ENCODE measurements around the gene NAALADL2.
"Not testable (repeated sequence)": the region's sequence is repeated elsewhere in the genome, so short reads cannot be mapped to it uniquely, and the experiment has no call there.

NAALADL2 gene

GRCh38 chr3:175453361-175453760 lies 594.2 kb downstream of the NAALADL2 start:
- in situ Hi-C loops (cut with HindIII; ENCODE audit: low sequenced_read_pairs): no loop called here
- no peak overlapping the region for H3K4me3 ChIP-seq (ENCODE audit: low read depth, low read length)
- no peak for DNase-seq (ENCODE audit: low read depth)
- TF ChIP-seq CTCF (IDR thresholded peaks at IDR 0.05; ENCODE audit: low read depth, low read length, missing control alignments): no peak

DNA sequence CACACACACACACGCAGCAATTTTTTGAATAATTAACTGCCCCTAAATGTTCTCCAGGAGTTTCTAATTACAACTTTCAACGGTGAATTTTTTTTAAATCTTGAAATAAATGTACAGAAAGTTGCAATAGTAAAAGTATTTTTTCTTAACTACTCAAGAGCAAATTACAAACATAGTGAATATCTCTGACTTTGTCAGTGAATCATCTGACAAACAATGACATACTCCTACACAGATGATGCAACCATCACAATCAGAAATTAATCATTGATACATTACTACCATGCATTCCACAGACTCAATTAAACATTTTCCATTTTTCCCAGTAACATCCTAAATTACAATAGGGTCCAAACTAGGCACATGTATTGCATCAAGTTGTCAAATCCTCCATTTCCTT lies 597.3 kb downstream of the NAALADL2 start:
- H3K4me3 ChIP-seq (ENCODE audit: low read depth, low read length): no peak overlapping the region
- no peak for TF ChIP-seq CTCF (IDR thresholded peaks at IDR 0.05; ENCODE audit: low read depth, low read length, missing control alignments)
- no peak for DNase-seq (ENCODE audit: low read depth)
- in situ Hi-C loops (cut with HindIII; ENCODE audit: low sequenced_read_pairs): no loop called here

DNA sequence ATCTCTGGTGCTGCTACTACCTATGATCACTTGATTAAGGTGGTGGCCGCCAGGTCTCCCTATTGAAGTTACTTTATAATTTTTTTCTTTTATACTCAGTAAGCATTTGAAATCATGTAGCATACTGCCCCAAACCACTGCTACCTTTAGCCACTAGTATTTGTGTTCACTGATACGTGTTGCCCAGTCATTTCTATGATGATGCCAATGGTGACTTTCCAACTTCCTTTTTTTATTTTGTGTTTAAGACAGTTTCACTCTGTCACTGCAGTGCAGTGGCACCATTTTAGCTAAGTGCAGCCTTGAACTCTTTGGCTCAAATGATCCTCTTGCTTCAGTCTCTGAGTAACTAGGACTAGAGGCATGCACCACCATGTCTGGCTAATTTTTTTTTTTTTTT lies 598.2 kb downstream of the NAALADL2 start:
- TF ChIP-seq CTCF (IDR thresholded peaks at IDR 0.05; ENCODE audit: low read depth, low read length, missing control alignments): no peak
- in situ Hi-C loops (cut with HindIII; ENCODE audit: low sequenced_read_pairs): no loop called here
- DNase-seq (ENCODE audit: low read depth): no peak
- no peak overlapping the region for H3K4me3 ChIP-seq (ENCODE audit: low read depth, low read length)

DNA sequence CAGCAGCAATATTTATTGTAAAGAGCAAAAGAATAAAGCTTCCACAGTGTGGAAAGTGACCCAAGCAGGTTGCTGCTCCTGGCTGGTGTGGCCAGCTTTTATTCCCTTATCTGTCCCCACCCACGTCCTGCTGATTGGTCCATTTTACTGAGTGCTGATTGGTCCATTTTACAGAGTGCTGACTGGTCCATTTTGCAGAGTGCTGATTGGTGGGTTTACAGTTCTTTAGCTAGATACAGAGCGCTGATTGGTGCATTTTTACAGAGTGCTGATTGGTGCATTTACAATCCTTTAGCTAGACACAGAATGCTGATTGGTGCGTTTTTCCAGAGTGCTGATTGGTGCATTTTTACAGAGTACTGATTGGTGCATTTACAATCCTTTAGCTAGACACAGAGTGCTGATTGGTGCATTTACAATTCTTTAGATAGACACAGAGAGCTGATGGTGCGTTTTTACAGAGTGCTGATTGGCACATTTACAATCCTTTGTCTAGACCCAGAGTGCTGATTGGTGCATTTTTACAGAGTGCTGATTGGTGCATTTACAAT lies 601.8 kb downstream of the NAALADL2 start:
- DNase-seq (ENCODE audit: low read depth); in situ Hi-C loops (cut with HindIII; ENCODE audit: low sequenced_read_pairs); H3K4me3 ChIP-seq (ENCODE audit: low read depth, low read length): not testable (repeated sequence)

DNA sequence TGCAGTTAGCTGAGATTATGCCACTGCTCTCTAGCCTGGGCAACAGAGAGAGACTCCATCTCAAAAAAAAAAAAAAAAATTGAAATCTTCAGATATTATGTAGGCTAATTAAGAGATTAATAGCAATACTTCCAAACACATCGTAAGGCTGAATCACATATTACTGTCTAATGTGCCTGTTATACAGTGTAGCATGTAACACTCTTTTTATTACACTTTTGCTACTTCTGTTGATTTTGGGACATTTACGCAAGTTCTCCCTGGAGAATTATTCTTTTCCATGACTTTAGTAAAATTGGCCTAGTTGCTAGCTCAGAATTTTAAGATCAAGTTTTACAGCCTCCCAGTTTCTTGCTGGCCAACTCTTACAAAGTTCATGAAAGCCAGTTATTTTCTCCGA lies 605.2 kb downstream of the NAALADL2 start:
- H3K4me3 ChIP-seq (ENCODE audit: low read depth, low read length): no peak overlapping the region
- no peak for TF ChIP-seq CTCF (IDR thresholded peaks at IDR 0.05; ENCODE audit: low read depth, low read length, missing control alignments)
- in situ Hi-C loops (cut with HindIII; ENCODE audit: low sequenced_read_pairs): no loop called here
- DNase-seq (ENCODE audit: low read depth): no peak

DNA sequence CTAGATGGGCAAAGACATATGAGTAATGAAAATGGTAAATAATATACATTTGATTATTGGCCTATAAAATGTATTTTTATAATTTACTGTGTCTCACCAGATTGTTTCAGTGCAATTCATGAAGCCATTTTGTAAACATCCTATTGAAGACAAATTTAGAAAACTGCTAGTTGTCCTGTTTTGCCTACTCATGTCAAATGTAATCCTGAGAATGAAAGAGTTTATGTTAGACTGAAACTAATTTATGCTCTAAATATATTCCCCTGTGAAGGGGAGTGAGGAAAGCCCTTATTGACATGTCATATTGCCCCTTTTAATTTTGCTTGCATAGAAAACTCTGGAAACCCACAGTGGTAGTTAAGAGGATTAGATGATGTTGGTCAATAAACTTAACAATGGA lies 610.0 kb downstream of the NAALADL2 start:
- no peak overlapping the region for H3K4me3 ChIP-seq (ENCODE audit: low read depth, low read length)
- no peak for DNase-seq (ENCODE audit: low read depth)
- no peak for TF ChIP-seq CTCF (IDR thresholded peaks at IDR 0.05; ENCODE audit: low read depth, low read length, missing control alignments)
- in situ Hi-C loops (cut with HindIII; ENCODE audit: low sequenced_read_pairs): no loop called here

DNA sequence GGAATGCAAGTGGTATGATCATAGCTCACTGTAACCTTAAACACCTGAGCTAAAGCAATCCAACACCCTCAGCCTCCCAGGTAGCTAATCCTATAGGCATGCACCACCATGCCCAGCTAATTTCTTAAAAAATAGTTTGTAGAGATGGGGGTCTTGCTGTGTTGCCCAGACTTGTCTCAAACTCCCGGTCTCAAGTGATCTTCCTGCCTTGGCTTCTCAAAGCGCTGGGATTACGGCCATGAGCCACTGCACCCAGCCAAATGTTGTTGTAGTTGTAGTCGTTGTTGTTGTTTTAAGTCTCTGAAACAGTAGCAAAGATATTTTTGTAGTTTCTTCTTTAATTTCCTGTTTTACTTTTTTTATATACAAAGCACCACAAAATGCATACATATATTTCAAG lies 616.6 kb downstream of the NAALADL2 start:
- no peak for DNase-seq (ENCODE audit: low read depth)
- no peak for TF ChIP-seq CTCF (IDR thresholded peaks at IDR 0.05; ENCODE audit: low read depth, low read length, missing control alignments)
- in situ Hi-C loops (cut with HindIII; ENCODE audit: low sequenced_read_pairs): no loop called here
- no peak overlapping the region for H3K4me3 ChIP-seq (ENCODE audit: low read depth, low read length)

Measured in astrocyte of the cerebellum (primary cell).